Lower leg skin (tissue), 4 donors: ENCODE results near the gene MINDY4B. TPM values are rescaled to one million over a fixed set of nuclear protein-coding genes. Genes with fewer than 3 reads are reported as not detected.

Experiments used
- DNase-seq, 2 donors: peaks; one replicate each; pipeline ENCODE4 v3.0.0-alpha.2; 2019; ENCODE audit warnings: low spot score in 2 of 2
- H3K4me3 ChIP-seq: fragments of 200-600 bp; sonication (generic); 2 replicates; pipeline ENCODE4 v1.5.1; 2017; ENCODE audit warnings: mild to moderate bottlenecking, low read depth; ENCODE audit not compliant: poor library complexity, severe bottlenecking
- POLR2A ChIP-seq, 2 donors: fragments of 450-650 bp; IDR thresholded peaks; one replicate each; pipeline ENCODE4 v1.6.1; 2016 to 2017; ENCODE audit warnings: antibody characterized with exemption in 2 of 2, mild to moderate bottlenecking in 1 of 2, moderate library complexity in 1 of 2
- WGBS, 2 donors: methylation state at CpG; one replicate each; pipeline ENCODE4 v1.1.5; 2018; 5-methylcytosine and 5-hydroxymethylcytosine counted together
- intact Hi-C: fragments of 100-400 bp; cut with DNase I; formaldehyde crosslinking; loops from one replicate; pipeline ENCODE4 v1.15.0; 2023; ENCODE audit warnings: low total_unique reads
- total RNA-seq, 4 donors: library from RNA; depleted of rRNA; stranded (reverse); fragments of >200 nt; gene quantifications; one replicate each; pipeline ENCODE4 v1.1.0, GENCODE V29; 2016
- TF ChIP-seq, protein P1 (sequence below), 3 donors: fragments of 450-650 bp; IDR thresholded peaks; one replicate each; pipeline ENCODE4 v1.5.1; 2016; ENCODE audit warnings: antibody characterized with exemption in 3 of 3, mild to moderate bottlenecking in 3 of 3, moderate library complexity in 2 of 3

Gene MINDY4B
- total RNA-seq, 4 donors from 2014 or later, result not detected

DNA sequence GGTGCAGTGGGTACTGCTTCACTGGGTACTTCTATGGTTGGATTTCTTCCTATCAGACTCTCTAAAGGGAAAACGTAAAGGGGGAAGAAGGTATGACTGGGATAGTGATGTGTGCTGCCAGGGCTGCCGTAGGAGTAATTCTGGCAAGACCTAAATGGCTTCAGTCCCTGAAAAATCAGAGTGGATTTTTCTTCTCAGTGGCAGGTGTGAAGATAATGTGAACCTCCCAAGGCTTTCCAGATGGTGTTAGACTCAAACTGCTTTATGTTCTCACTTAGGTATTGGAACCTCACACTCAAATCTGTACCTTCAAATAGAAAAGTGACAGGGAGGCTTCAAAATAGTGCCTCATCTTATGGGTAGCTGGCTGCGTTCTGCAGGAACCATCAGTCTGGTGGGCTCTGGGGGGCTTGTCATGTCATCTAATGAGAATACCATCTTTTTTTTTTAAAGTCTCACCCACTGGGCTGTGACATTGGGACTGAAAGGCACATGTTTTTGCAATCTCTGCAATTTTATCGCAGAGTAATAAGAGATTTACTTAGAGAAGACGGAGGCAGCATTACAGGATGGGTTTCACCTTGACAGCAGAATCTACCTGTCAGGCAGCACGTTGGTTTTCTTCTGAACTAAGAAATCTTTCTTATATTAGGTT is 28.5 kb downstream of the MINDY4B start:
- H3K4me3 ChIP-seq, result no peak overlapping the region
- WGBS, 2 donors, result 79 to 82% methylated on average over 6 of the region's 6 CpGs
- no peak for DNase-seq
- no peak for TF ChIP-seq POLR2A (IDR thresholded peaks at IDR 0.05)
- TF ChIP-seq, protein P1, sequence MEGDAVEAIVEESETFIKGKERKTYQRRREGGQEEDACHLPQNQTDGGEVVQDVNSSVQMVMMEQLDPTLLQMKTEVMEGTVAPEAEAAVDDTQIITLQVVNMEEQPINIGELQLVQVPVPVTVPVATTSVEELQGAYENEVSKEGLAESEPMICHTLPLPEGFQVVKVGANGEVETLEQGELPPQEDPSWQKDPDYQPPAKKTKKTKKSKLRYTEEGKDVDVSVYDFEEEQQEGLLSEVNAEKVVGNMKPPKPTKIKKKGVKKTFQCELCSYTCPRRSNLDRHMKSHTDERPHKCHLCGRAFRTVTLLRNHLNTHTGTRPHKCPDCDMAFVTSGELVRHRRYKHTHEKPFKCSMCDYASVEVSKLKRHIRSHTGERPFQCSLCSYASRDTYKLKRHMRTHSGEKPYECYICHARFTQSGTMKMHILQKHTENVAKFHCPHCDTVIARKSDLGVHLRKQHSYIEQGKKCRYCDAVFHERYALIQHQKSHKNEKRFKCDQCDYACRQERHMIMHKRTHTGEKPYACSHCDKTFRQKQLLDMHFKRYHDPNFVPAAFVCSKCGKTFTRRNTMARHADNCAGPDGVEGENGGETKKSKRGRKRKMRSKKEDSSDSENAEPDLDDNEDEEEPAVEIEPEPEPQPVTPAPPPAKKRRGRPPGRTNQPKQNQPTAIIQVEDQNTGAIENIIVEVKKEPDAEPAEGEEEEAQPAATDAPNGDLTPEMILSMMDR (IDR thresholded peaks at IDR 0.05), result no peak
- intact Hi-C loops, result no loop called here

DNA sequence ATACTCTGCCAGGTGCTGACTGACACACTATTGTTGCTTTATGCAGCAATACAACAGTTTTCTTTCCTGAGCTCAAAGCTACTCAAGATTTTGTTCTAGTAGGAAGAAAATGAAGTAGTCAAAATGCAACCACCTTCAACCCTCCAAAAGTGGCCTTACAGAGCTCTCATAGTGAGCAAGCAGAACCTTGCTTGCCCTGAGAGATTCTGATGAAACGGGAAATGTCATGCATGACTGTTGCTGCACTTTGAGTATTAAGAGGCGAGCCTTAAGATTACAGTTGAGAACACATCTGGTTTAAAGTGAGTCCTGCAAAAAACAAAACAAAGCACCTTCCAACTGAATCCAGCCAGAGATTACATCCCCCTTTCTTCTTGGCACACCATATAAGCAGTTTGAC is 29.7 kb downstream of the MINDY4B start:
- 63 to 70% methylated on average over 2 of the region's 2 CpGs for WGBS, 2 donors
- intact Hi-C loops, result no loop called here
- no peak for DNase-seq
- TF ChIP-seq POLR2A (IDR thresholded peaks at IDR 0.05), result no peak
- TF ChIP-seq, protein P1 (IDR thresholded peaks at IDR 0.05), result no peak
- no peak overlapping the region for H3K4me3 ChIP-seq

GRCh38 chr3:150874666-150875219 is 30.5 kb downstream of the MINDY4B start:
- TF ChIP-seq POLR2A (IDR thresholded peaks at IDR 0.05), result no peak
- TF ChIP-seq, protein P1 (IDR thresholded peaks at IDR 0.05), result no peak
- intact Hi-C loops, result no loop called here
- 74 to 77% methylated on average over 1 of the region's 1 CpG for WGBS, 2 donors
- no peak overlapping the region for H3K4me3 ChIP-seq
- DNase-seq, result no peak

DNA sequence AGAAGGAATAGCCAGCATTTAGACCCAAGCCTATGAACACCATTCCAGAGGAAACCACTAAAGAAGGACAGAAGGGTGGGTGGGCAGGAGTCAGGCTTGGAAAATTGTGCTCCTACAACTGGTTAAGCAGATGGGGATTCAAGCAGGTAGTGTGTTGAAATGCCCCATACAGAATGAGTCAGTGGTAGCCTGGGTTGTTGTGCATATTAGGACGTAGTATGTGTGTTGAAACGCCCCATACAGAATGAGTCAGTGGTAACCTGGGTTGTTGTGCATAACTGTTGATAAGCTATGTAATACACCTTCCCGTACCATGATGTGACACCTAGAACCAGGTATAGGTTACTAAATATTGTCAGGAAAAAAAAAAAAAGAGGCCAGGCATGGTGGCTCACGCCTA is 34.0 kb downstream of the MINDY4B start:
- DNase-seq, result no peak
- intact Hi-C loops, result no loop called here
- WGBS, 2 donors, result 72 to 93% methylated on average over 4 of the region's 4 CpGs
- no peak overlapping the region for H3K4me3 ChIP-seq
- TF ChIP-seq POLR2A (IDR thresholded peaks at IDR 0.05), result no peak
- TF ChIP-seq, protein P1 (IDR thresholded peaks at IDR 0.05), result no peak

- TF ChIP-seq, protein P1 (IDR thresholded peaks at IDR 0.05), result no peak
- no peak for TF ChIP-seq POLR2A (IDR thresholded peaks at IDR 0.05)
- DNase-seq, result no peak
- intact Hi-C loops, result no loop called here
- WGBS, 2 donors, result 62 to 74% methylated on average over 3 of the region's 3 CpGs
- H3K4me3 ChIP-seq, result no peak overlapping the region
Observed at GRCh38 chr3:150870406-150870805, 34.8 kb downstream of the MINDY4B start.
